CD1c-positive myeloid dendritic cell (primary cell): ENCODE results near the gene ZFX.
"Not testable (repeated sequence)": the region's sequence is repeated elsewhere in the genome, so short reads cannot be mapped to it uniquely, and the experiment has no call there.

Experiments used
- DNase-seq: peaks from one replicate; pipeline ENCODE4 v3.0.0-alpha.2; 2016; ENCODE audit errors: extremely low spot score

Gene ZFX

DNA sequence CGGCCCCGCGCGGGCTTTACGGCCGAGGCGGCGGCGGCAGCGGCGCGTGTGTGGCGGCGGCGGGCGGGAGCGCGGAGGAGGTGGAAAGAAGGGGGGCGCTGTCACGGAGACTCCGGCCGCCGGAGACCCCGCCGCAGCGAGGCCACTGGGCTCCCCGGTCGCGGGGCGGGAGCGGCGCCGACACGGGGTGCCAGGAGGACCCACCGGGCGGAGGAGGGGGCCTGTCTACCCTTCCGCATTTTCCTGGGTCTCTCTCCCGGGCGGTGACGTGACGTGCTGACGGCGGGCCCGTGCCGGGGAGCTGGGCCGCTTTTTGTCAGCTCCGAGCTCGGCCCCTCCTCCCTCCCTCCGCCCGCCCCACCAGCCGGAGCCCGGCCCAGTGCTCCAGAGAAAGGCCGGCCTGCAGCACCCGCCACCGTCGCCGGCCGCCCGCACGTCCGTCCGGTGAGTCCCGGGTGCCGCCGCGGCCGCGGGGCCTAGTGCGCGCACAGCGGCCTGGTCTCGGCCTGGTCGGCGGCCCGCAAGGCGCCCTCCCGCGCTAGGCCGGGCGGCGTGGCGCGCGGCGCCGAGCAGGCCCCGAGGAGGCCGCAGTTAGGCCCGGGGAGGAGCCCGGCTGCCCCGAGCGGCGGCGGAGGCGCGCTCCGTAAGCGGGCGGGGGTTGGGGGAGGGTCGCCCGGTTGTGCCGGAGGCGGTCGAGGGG lies at the start of gene ZFX:
Gene ZFX, plus strand, starts transcription at position 379 of the 700 bp plus-strand sequence. CDS start 23,014 bp downstream, outside the sequence.
- peak; percentile 66 for DNase-seq

DNA sequence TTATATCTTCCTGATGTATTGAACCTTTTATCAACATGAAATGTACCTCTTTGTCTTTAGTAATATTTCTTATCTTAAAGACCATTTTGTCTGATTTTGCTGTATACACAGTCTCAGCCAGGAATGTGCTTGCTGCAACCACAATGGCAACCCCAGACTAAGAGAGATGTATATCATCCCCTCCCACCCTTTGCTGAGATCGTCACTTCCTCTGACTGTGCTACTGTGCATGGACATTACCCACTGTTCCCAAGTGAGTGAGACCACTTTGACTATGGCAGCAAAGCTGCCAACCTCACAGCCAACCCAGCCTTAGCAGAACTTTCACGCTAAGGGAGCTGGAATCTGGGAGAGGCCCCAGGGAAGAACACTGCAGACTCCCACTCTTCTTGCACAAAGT lies 48.8 kb upstream of the ZFX start:
- no peak for DNase-seq

DNA sequence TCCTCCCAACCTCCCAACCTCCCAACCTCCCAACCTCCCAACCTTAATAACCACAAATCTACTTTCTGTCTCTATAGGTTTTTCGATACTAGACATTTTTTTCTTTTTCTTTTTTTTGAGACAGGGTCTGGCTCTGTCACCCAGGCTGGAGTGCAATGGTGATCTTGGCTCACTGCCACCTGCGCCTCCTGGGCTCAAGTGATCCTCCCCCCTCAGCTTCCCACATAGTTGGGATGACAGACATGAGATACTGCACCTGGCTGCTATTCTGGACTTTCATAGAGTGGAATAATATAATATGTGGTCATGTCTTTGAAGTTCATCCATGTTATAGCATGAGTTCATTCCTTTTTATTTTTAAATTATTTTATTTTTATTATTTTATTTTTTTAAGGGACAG lies 39.5 kb upstream of the ZFX start:
- no peak for DNase-seq

DNA sequence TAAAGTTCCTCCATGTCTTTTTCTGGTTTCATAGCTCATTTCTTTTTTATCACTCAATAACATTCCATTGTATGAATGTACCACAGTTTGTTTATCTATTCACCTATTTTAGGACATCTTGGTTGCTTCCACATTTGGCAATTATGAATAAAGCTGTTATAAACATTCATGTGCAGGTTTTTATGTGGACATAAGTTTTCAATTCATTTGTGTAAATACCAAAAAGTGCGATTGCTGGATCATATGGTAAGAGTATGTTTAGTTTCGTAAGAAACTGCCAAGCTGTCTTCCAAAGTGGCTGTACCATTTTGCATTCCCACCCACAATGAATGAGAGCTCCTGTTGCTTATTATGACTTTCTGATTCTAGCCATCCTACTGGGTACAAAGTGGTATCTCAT lies 36.3 kb upstream of the ZFX start:
- DNase-seq, result no peak

DNA sequence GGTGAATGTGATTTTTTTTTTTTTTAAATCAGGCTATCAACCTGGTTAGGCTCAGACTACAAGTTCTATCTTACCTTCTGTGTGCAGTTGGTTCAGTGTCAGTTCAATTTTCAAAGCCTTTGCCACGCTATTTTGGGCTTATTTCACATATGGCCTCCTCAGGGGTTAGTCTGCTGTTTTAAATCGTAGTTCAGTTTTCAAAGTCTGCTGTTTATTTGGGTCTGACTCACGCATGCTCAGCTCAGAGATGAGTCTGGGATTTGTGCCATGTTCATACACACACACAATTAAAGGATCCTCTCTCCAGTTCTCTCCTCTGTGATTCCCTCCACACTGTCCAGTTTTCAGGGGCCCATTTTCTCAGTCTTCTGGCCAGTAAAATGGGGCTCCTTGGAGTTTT lies 32.3 kb upstream of the ZFX start:
- DNase-seq, result no peak

DNA sequence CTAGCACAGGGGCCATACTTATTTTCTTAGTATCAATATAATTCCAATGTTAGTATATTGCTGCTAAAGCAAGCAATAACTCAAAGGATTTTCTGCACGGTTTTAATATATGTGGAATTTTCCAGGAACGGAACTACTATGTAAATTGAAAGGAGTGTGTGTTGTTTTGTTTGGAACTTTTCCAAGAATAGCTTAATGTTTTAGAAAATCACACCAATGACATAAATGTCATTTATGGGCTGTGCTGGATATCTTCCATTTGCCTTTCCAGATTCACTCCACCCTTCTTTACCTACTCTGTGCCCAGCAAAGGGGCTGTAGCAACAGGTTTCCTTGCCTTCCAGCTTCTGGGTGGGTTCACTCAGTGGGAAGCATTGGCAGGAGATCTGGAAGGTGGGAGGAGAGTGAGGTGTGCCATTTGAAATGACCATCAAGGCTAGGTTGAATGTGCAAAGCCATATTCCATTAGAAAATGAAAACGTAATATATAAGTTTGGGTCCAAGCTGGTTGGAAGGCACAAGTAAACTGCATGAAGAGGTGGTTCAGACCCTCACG lies 25.2 kb upstream of the ZFX start:
- no peak for DNase-seq

DNA sequence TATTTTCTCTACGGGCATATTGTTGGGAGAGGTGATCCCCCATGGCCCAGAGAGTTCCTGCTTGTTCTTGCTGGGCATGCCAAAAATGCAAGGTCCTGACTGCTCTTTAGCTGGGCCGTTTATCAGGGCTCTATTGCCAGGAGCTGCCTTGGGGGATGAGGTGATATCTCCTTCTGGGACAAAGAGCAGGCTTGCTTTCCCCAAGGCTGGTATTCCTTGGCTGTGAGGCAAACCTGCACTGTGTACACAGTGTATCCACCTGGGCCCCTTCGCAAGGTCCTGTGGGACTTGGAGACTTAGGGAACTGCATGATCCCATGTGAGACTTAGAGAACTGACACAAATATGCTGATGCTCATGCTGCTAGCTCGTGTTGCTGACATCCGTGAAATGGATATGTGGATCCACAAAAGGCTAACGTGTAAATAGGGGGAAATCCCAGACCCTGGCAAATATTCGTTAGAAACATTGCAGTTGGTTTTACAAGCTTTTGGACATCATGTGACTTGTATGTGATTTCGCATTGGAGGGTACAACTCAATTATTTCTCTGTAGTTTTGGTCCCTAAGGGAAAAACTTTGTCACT lies 24.4 kb upstream of the ZFX start:
- DNase-seq, result no peak

DNA sequence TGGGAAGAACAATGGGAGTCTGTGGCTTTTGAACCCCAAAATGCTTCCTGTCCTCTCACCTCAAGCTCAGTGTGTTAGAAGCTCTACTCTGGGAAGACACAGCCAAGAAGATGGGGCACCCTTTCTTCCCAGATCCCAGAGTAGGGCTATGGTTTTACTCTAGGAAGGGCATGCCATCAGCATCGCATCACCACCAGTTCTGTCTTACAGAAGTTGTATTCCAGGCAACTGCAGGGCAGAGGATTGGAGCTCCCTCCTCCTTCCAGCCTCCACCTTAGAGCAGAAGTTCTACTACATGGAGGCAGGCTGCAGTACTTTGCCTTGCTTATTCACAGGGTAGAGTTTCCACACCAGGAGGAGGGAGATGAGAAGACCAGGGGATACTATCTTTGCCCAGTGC lies 18.1 kb upstream of the ZFX start:
- no peak for DNase-seq

DNA sequence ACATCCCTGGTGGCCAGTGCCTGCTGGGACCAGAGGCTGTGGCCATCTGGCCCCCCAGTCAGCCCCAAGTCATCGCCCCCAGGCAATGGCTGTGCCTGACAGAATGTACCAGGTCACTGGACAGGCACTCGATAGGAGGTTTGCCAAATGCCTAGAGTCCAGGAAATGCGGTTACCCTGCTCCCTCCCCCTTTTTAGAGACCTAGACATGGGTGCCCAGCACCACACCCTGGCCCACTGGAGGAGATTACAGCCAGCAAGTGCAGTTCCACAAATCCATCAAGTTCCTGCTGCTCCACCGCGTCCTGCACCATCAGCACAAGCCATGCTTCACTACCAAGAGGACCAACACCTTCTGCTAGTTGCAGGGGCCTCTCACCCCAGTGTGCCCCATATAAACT lies 16.2 kb upstream of the ZFX start:
- no peak for DNase-seq

DNA sequence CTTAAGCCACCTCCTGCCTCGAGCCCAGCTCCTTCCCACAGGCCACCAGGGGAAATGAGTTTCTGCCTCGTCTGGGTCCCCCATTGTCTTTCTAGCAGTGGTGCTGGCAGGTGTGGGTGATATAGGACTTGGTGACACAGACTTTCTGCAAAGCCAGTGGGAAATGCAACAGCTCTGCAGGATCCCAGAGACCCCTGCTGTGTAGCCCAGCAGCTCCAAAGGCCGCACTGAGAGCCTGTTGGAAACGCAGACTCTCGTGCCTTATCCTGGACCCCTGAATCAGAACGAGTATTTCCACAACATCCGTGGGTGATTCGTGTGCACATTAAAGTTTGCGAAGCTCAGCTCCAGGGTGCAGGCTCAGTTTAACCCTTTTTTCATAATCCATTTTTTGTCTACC lies 13.8 kb upstream of the ZFX start:
- not testable (repeated sequence) for DNase-seq

DNA sequence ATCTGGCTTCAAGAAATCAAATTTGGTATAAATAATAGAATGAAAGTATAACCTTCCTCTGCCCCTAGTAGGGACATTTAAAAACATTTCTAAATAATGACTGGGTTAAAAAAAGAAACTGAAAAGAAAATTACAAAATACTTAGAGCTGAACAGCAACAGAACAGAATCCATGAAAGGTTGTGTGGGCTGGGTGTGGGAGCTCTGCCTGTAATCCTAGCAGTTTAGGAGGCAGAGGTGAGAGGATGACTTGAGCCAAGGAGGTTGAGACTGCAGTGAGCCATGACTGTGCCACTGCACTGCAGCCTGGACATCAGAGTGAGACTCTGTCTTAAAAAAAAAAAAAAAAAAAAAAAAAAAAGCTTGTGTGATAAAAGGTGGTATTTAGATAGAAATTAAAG lies 12.3 kb upstream of the ZFX start:
- DNase-seq, result no peak

DNA sequence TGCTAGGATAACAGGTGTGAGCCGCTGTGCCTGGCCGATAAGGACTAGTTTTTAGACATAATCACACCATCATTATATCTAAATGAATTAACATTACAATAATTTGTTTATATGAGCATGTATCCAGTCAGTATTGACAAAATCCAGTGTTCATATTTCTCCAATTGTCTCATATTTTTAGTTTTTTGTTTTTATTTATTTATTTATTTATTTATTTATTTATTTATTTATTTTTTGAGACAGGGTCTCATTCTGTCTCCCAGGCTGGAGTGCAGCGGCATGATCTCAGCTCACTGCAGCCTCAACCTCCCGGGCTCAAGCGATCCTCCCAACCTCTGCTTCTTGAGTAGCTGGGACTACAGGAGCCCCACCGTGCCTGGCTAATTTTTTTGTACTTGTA lies 5.5 kb upstream of the ZFX start:
- not testable (repeated sequence) for DNase-seq

DNA sequence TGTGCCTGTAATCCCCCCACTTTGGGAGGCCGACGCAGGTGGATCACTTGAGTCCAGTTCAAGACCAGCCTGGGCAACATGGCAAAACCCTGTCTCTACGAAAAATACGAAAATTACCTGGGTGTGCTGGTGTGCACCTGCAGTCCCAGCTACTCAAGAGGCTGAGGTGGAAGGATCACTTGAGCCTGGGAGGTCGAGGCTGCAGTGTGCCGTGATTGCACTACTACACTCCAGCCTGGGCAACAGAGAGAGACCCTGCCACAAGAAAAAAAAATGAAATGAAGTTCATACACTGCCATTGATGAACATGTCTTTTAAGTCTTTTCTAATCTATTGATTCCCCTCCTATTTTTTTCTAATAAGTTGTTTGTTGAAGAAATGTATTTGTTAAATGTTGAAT lies 5.0 kb upstream of the ZFX start:
- DNase-seq, result no peak

DNA sequence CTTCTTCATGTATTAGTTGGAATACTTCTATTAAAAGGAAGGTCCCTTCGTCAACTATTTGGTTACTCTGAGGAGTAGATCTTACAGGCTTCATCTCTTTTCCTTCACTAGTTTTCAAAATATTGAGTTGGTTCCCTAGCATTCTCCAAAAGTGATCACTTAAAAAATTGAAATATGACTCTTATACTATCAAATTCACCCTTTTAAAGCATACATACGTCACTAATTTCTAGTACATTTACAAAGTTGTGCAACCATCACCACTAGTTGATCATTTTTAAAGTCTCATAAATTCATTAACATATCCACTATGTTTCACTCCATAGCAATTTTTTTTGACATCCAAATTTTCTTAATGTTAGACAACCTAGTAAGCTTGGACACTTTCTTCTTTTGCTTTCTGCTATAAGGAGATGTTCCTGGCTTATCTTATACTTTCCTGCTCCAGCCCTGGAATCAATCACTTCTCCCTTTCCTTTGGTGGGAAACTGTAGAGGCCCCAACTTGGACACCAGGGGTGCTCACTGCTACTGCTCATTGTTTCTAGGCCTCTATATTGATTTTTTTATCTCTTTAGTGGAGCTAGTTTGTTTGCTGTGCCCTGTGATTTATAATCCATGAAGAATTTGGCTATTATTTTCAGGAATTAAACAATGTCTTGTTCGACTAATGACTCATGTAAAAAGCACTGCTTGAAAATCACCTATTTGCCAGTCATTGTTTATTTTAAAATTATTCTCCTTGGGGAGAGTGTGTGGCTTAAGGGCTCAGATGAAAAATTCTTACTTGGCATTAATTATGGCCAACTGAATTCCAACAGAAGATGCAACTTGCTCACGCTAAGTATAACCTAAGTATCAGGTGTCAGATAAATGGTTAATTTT lies 4.0 kb upstream of the ZFX start:
- no peak for DNase-seq

DNA sequence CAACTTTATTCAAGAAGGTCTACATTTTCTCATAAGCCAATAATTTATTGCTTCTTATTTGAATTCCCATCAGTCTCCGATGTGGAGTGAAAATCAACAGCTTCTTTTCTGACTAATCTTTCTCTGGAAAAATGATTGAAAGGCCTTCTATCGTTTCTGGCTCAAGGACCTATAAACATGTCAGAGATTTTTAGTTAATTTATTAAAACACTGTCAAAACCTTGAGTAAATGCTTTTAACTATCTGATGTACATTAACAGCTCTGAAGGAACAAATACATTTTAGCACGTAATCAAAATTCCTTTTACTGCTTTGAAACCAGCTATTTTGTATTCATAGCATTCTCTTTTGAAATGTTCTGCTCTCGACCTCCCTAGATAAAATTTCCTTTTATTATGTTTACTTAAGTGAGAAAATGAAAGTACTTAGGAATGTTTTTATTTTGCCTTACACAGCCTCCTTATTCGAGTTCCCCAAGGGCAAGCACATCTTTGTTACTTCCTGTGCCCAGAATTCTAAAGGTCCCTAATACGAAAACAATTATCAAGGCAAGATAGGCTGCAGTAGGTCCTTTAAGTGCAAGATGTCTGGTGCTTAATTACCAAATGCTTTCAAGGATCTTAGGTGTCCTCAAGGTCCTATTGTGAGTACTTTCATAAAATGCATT lies 3.1 kb upstream of the ZFX start:
- no peak for DNase-seq

DNA sequence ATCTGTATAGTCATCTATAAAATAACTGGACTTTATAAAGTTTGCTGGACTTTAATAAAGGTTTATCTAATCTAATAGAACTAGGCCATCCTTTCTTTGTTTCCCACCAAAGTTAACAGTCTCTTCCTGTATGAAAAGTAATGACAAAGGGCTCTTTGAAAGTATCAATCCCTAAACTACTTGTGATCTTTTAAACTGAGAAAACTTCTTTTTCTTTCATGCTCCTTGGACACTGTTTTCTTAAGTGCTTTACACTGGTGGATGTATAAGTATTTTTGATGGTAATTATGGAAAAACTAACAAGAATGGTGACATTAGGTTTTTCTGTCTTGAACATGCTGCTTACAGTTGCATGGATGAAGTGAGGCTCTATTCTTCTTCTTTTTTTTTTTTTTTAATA lies 2.4 kb upstream of the ZFX start:
- DNase-seq, result no peak

DNA sequence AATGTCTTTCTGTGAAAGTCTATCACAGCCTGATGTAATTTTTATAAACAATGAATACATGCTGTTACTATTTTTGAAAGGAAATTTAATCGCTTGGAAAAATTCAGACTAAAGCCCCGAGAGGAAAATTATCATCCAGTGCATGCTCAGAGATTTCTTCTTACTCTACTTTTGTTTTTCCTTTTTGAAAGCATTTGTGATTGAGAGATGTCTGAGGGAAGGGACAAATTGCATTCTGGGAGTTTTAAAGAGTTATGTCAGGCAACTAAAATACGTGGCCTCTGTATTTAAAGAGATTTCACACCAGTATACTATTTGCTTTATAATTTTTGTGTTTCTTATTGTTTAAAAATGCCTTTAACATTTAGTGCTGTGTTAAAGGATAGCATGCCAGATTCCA lies 1.4 kb upstream of the ZFX start:
- no peak for DNase-seq

DNA sequence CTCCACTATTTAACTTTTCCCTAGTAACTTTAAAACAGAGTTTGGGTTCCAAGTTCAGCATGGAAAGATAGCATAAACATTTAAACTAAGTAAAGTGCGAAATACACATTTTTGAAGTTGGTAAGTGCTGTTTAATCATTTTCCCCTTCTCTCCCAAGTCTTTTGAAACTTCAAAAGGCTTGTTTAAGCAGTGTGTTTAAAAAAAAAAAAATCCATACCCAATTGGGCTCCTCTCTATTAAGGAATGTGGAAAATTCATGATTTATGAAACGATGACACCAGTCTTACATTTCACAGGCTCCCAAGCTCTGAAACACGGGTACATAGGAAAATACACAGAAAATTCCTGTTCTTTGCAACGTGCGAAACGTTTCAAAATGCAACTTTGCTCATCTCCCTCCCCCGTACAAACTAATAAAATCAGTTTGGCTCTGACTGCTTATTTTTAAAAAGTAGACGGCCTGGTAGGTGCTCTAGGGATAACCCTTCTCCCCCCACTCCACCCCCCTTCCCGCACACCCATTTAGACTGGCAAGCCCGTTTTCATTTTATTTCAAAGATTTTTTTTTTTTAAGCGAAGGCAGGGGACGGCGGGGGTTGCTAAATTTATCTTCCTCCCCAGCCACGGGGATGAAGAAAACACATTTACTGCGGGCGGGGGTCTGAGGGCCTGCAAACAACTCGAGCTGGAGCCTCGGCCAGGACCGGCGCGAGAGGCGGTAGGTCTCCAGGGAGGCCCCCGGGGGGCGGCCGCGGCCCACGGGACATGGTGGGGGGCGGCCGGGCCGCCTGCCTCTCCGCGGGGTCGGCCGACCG lies 786 bp upstream of the ZFX start:
- no peak for DNase-seq

DNA sequence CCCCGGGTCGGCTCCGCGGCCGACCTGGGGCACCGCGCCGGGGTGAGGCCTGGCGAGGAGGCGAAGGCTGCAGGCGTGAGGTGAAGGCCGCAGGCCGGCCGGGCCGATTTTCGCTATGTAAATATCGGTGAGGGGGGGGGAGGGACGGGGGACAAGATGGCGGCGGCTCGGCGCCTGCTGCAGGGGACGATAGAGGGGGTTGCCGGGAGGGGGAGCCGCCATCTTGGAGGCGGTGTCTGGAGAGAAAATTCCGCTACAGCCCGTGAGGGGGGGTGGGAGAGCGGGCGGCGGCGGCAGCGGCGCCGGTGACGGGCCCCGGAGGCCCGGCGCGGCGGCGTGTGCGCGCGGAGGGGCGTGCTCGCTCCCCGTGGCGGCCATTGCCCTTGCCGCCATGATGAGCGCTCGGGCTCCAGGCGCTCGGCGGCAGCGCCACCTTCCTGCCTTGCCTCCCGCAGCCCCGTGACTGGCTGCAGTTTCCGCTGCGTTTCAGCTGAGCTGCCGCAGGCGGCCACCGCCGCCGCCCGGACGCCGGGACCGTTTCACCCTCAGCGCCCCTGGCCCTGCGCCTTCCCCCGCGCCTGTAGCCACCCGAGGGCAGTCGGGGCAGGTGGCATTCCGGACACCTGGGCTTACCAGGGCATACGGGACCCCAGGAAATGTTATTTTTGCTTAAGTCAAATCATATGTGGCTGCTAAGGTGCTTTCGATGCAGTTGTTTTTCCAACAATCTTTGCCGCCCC lies 692 bp downstream of the ZFX start:
- DNase-seq, result peak; percentile 87

DNA sequence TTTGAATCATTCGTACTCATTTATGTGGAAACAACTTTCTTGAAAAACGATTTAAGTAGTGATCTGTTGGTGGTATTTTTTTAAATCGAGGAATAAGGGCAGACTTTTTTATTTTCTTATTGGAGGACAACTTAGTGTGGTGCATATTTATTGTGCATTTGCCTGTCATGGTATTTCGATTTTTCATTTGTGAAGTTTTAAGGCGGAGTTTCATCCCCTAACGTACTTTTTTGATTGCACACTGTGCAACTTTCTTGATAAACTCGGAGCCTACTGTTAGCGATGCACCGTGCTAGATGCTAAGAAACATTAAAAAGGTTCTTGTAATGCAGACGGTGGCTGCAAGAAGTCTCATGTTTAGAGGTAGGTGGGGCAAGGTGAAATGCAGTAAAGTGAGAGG lies 1.4 kb downstream of the ZFX start:
- no peak for DNase-seq

DNA sequence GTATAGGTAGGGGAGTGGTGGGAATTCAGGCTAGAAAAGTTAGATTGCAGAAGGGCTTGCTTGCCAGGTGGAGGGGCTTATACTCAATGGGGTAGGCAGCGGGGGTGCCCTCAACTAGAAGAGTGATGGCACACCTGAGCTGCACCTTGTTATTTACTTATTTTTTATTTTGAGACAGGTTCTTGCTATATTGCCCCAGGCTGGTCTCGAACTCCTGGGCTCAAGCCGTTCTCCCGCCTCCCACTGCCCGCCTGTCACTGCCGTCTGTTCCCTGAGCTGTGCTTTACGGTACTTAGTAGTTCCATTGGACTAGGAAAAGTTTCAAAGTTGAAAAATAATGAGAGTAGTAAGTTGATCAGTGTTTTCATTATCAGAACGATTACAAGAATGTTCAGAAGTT lies 2.0 kb downstream of the ZFX start:
- no peak for DNase-seq
